ENCODE results near the gene COLEC12.
"Not testable (repeated sequence)": the region's sequence is repeated elsewhere in the genome, so short reads cannot be mapped to it uniquely, and the experiment has no call there.

Gene COLEC12

GRCh38 chr18:415047-415446, 85.5 kb downstream of the COLEC12 start:
- DNase-seq (ENCODE audit: low read depth, low spot score) = no peak

GRCh38 chr18:413233-413632, 87.3 kb downstream of the COLEC12 start:
- no peak for DNase-seq (ENCODE audit: low read depth, low spot score)

DNA sequence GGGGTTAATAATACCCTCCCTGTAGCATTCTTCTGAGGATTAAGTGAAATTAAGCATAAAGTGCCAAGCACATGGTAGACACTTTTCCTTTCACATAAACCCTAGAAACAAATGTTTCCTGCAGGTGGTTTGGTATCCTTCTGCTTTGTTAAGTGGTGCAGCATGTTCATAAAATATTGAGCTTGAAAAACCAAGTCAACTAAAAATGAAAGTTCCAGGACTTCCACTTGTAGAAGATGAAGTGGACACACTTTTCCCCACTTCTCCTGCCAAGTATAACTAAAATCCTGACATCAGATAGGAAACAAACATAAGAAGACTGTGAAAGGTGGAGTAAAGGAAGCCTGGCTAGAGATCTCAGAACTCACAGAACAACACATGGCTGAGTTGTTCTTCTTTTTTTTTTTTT, 90.5 kb downstream of the COLEC12 start:
- no peak for DNase-seq (ENCODE audit: low read depth, low spot score)

- DNase-seq (ENCODE audit: low read depth, low spot score) = no peak
These were observed 92.1 kb downstream of the COLEC12 start for GRCh38 chr18:408367-408766.

- no peak for DNase-seq (ENCODE audit: low read depth, low spot score)
These were observed 92.8 kb downstream of the COLEC12 start for GRCh38 chr18:407626-408224.

- no peak for DNase-seq (ENCODE audit: low read depth, low spot score)
These were observed 93.3 kb downstream of the COLEC12 start for GRCh38 chr18:407191-407590.

DNA sequence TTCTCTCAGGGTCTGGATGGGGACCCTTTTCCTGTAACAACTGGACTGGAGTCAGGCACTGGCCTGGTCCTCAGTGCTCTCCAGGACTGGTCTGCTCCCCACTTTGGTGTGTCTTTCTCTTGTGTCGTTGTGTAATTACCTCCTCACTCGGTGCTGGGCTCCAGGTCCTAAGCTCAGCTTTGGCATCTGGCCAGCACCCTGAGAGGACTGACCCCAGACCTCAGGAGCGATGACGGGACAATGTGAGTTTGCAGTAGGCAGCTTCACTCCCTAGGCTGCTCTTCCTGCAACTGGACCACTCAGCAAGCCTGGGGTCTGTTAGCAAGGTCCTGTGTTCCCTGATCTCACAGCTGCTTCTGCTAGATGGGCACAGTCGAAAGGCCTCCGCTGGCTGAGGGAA, 93.8 kb downstream of the COLEC12 start:
- DNase-seq (ENCODE audit: low read depth, low spot score) = no peak

DNA sequence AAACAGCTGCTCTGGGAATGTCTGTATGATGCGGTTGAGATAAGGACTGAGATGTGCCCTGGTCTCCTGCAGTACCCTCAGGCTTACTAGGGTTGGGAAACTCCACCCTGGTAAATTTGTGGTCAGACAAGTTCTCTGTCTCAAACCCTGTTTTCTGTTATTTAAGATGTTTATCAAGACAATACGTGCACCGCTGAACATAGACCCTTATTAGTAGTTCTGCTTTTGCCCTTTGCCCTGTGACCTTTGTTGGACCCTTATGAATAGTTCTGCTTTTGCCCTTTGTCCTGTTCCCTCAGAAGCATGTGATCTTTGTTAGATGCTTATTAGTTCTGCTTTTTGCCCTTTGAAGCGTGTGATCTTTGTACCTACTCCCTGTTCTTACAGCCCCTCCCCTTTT, 95.5 kb downstream of the COLEC12 start:
- DNase-seq (ENCODE audit: low read depth, low spot score) = not testable (repeated sequence)

DNA sequence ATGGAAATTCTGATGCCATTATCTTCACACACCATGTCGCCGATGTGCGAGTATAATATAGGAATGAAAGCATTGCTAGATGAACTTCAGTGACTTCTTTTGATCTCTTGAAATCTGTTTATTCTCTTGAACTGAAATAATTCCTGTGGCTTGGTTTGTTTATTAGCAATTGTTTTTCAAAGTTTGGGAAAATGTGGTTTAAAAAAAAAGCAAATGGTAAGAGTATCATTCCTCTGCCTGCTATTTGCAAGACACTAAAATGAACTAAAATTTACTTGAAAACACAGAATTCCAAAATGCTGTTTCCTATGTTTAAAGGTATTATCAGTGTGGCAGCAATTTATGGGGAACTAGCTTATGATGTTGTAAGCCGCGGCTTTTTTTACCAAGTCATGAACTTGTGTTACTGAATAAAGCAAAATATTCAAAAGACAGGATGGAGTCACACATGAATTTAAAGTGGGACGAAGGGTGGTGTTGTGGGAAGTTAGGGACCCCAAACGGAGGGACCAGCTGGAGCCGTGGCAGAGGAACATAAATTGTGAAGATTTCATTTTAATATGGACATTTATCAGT, 96.4 kb downstream of the COLEC12 start:
- DNase-seq (ENCODE audit: low read depth, low spot score) = no peak

- no peak for DNase-seq (ENCODE audit: low read depth, low spot score)
These were observed 98.4 kb downstream of the COLEC12 start for GRCh38 chr18:402129-402528.

- DNase-seq (ENCODE audit: low read depth, low spot score) = no peak
These were observed 100.0 kb downstream of the COLEC12 start for GRCh38 chr18:400456-400855.

- DNase-seq (ENCODE audit: low read depth, low spot score) = no peak
These were observed 100.8 kb downstream of the COLEC12 start for GRCh38 chr18:399631-400135.

DNA sequence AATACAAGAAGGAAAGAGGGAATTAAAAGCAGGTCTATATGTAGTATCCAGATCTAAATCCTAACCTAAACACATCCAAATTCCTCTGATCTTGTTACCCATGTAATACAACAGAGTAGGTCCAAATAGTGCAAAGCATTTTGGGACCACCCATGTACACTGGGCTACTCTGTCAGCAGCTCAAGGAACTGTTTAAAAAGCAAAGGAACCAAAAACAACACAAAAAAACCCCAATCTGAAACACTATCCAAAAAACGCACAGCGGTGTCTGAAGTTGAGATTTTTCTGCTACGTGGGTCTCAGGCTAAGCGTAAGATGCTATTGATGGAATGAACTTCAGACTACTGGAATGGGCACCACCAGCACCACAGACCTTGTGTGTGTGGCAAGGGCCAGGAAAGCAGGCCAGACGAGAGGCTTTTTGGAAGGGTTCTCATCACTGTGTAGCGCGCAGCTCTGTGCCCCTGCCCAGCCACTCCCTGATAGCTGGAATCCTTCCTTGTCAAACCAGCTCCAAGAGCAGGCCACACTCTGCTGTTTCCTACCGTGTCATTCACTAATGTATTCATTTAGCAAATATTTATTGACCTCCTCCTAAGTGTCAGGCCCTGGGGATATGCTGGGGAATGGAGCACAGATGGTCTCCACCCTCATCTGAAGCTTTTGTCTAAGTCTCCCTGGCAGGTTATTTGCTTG, 101.4 kb downstream of the COLEC12 start:
- DNase-seq (ENCODE audit: low read depth, low spot score) = no peak

GRCh38 chr18:396556-396955, 103.9 kb downstream of the COLEC12 start:
- no peak for DNase-seq (ENCODE audit: low read depth, low spot score)

DNA sequence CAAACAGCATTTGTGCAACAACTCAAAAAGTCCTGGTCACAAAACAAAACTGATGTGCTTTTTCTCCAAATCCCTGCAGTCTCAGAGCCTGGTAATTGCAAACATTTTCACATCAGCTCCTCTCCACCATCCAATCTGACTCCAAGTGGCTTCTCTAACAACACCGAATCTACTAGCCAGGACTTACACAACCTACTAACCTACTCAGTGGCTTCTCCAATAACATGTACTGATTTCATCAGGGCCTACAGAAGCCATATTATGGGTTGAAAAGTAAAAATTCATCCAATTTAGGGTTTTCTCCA, 104.3 kb downstream of the COLEC12 start:
- DNase-seq (ENCODE audit: low read depth, low spot score) = no peak

- no peak for DNase-seq (ENCODE audit: low read depth, low spot score)
These were observed 104.8 kb downstream of the COLEC12 start for GRCh38 chr18:395456-396250.

DNA sequence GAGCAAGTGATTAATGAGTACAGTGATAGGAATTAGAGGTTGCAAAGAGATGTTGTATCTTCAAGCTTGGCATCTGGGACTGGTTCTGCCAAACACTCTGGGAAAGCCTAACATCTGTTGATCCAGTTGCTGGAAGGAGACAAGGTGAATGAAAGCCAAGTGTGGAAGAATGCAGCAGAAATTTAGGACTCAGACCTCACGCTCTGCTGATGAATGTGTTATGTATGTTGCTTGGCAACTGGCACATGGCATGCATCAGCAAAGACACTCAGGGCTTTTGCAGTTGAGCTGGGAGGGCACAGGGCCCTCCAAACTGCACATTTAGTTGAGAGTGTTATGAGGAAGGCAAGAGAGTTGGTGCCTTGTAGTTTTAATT, 105.5 kb downstream of the COLEC12 start:
- DNase-seq (ENCODE audit: low read depth, low spot score) = no peak

GRCh38 chr18:394262-394986, 106.1 kb downstream of the COLEC12 start:
- no peak for DNase-seq (ENCODE audit: low read depth, low spot score)

DNA sequence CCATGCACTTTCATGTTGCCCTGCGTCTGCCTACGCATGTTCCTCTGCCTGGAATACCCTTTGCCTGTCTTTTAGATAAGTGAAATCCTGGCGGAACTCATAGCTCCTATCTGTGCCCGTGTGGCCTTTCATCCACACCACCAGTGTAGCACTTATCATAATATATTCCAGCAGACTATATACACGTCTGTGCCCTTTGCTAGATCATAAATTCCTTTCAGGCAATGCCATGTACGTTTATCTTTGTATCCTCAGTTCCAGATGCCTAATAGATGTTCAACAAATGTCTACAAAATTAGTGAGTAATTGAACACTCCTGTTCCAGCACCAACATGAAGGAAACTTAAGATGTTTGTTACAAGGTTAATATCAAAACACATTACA, 106.9 kb downstream of the COLEC12 start:
- DNase-seq (ENCODE audit: low read depth, low spot score) = no peak

DNA sequence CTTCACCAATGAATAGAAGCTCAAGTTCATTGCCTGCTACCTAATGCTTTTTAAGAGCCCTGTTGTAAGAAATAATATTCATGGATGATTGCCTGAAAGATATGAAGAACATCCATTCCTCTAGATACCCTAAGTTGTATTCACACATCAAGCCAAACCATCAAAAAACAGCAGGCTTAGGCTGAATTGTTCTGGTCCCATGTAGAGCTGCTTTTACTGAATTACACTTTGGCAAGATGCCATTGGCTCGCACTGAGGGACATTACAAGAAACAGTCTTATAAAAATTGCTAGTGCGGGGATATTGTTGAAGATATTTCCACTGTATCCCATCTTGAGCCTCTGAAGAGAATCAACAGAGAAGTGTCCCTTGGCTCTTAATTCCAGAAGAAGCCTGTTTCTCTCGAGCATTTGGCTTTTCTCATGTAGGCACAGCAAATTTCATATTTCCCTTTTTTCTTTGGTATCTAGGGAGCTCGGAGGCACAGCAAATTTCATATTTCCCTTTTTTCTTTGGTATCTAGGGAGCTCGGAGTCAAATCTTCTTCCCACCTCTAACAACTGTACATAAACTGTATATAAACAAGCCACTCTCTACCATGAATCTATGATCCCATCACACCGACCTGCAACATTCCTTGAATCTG, 107.5 kb downstream of the COLEC12 start:
- no peak for DNase-seq (ENCODE audit: low read depth, low spot score)

DNA sequence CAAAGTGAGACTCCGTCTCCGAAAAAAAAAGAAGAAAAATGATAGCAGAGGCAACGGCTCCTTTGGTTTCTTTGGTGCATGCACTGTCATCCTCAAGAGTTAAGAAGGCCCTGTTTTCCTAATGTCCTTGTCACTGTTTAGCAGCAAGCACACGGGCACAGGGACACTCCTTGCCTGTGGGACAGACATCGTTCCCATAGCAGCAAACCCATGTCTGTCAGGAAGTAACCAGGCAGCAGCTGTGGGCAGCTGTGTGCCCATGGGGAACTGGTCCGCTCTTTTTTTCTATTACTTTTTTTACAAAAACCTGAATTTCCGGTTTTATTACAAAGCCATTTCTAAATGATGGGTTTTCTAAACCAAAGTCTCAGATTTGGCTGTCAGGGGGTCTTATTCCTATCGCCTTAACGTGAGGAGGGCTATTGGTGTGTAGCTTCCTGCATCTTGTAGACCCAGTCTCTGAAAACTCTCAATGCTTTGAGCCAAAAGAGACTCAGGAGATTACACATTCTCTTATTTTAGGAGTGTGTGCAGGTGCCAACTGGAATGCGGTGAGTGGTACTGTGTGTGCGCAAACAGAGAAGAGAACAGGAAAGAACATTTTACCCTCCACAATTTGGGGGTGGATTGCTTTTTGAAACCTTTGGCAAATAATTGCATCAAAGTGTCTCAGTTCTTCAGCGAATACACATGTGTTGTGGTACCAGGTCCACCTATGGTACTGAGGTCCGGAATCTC, 109.6 kb downstream of the COLEC12 start:
- no peak for DNase-seq (ENCODE audit: low read depth, low spot score)
